ENCODE data around the gene ATXN3.

Gene ATXN3

DNA sequence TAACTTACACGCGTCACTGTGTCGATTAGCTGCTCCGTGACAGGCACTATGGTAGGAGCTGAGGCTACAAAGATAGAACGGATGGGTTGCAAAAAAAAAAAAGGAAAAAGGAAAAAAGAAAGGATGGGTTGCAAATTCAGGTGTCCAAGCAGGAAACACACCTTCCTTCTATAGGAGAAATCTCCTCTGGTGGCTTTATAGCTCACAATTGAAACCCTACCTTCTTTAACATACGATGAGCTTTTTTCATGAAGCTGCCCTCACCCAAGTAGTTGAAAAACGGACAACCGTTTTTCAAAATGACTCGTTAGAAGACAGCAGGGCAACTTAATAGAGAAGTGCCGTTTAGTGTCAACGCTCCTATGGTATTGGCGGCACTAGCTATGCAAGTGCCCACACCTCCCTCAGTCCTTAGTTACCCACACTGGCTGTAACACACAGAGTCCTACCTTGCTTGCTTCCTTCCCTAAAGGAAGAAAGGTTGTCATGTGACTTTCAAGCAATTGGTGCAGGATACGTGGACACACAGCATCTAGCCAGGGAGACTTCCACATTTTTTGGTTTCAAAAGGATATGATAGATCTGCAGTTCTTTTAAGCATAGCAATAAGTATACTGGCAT, 65.8 kb downstream of the ATXN3 start:
- H3K27ac ChIP-seq: peak overlapping the region; percentile 94 to 100
- H3K4me1 ChIP-seq: peaks cover 0 to 47% (median 27%) of the 10 kb centered on the region in 4 donors
- no peak for DNase-seq
- TF ChIP-seq, protein P1, sequence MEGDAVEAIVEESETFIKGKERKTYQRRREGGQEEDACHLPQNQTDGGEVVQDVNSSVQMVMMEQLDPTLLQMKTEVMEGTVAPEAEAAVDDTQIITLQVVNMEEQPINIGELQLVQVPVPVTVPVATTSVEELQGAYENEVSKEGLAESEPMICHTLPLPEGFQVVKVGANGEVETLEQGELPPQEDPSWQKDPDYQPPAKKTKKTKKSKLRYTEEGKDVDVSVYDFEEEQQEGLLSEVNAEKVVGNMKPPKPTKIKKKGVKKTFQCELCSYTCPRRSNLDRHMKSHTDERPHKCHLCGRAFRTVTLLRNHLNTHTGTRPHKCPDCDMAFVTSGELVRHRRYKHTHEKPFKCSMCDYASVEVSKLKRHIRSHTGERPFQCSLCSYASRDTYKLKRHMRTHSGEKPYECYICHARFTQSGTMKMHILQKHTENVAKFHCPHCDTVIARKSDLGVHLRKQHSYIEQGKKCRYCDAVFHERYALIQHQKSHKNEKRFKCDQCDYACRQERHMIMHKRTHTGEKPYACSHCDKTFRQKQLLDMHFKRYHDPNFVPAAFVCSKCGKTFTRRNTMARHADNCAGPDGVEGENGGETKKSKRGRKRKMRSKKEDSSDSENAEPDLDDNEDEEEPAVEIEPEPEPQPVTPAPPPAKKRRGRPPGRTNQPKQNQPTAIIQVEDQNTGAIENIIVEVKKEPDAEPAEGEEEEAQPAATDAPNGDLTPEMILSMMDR (IDR thresholded peaks at IDR 0.05): no peak
- peak overlapping the region; percentile 80 to 93 for H3K4me3 ChIP-seq
- no peaks in the 10 kb centered on the region for H3K27me3 ChIP-seq
- H3K36me3 ChIP-seq: peaks cover 9 to 24% (median 16%) of the 10 kb centered on the region in 3 donors
- intact Hi-C loops (cut with DNase I; ENCODE audit: low total_unique reads): loop anchor here (10.0 kb wide), 1 partner anchor 64 kb away; the partner anchor contains the start of gene ATXN3
- no peaks in the 10 kb centered on the region for H3K9me3 ChIP-seq

DNA sequence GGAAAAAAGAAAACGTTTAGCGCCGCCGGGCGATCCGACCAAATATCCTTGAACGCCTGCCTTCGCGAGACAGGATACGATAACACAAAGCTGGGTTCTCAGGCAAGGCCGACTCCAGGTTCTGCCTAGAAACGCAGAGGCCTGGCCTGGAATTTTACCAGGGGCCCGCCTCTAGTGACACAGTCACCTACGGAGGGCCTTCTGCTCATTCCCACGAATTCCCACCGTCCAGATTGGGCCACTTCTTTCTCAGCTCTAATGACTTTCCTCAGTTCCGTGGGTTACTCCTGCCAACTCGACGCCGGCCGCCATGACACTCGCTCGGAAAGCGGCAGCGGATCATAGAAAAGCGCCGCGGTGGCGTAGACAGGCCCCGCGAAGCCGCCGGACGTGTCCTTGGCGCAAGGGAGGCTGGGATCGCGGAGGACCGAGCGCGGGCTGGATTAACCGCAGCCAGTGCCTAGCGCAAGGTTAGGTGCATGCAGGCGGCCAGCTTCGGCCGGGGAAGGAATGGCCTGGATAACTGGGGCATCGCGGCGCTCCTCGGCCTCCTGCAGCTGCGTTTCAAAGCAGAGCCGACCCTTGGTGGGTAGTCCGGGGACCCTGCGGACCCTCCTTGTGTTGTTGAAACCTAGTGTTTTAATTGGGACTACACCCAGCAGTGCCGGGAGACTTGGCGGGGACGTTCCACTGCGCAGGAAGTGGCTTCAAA, 66.5 kb downstream of the ATXN3 start, which contains the start of gene TRIP11:
Gene TRIP11 (minus strand): TSS at position 341 of the 712 bp plus-strand sequence. CDS start 374 bp downstream, outside the sequence.
- intact Hi-C loops (cut with DNase I; ENCODE audit: low total_unique reads): loop anchor here (10.0 kb wide), 1 partner anchor 65 kb away; the partner anchor contains the start of gene ATXN3
- TF ChIP-seq, protein P1 (IDR thresholded peaks at IDR 0.05): no peak
- H3K27ac ChIP-seq: peak within 1 kb of the TSS; percentile 94 to 100
- DNase-seq: peak; percentile 92 to 96
- peak within 1 kb of the TSS; percentile 80 to 93 for H3K4me3 ChIP-seq
- peaks cover 5 to 18% (median 10%) of the 10 kb centered on the region in 3 donors for H3K36me3 ChIP-seq
- peaks cover 0 to 53% (median 31%) of the 10 kb centered on the region in 4 donors for H3K4me1 ChIP-seq
- H3K9me3 ChIP-seq: no peaks in the 10 kb centered on the region
- H3K27me3 ChIP-seq: no peaks in the 10 kb centered on the region

DNA sequence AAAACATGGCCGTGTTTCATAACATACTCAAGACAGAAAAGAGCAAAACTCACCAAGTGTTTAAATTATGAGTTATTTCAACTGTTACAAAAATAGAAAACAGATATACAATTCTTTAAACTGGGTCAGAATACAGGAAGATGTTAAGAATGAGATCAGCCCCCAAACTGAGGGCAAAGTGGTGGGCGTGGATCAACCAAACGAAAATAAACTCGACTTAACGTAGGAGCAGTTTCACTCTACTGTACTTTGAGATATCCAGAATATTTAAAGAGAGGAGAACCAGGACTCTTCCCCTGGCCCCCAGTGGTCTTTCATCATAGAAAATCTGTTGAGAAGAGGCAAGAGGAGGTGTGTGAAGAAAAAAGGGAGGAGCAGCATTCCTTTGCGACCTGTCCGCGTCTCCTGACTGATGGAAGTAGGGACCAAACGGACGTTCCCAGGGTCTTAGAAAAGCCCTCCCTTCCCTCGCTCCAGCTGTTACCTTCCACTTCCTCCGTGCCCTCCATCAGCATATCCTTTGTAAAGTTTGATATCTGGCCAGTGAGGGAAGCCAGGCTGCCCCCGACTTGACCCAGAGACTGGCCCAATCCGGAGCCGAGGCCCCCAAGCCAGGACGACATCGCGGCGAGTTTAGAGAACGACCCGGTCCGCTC, 67.2 kb downstream of the ATXN3 start:
- intact Hi-C loops (cut with DNase I; ENCODE audit: low total_unique reads): no loop called here
- Histone ChIP-seq H3K4me3 (peak overlapping the region; percentile 80 to 93), H3K36me3 (peaks cover 0 to 11% (median 7%) of the 10 kb centered on the region in 3 donors), H3K27ac (peak overlapping the region; percentile 94 to 100), H3K4me1 (peaks cover 0 to 53% (median 32%) of the 10 kb centered on the region in 4 donors), H3K27me3 (no peaks in the 10 kb centered on the region), H3K9me3 (no peaks in the 10 kb centered on the region)
- TF ChIP-seq, protein P1 (IDR thresholded peaks at IDR 0.05): no peak
- DNase-seq: peak in 1 of 2 donors; percentile 30

DNA sequence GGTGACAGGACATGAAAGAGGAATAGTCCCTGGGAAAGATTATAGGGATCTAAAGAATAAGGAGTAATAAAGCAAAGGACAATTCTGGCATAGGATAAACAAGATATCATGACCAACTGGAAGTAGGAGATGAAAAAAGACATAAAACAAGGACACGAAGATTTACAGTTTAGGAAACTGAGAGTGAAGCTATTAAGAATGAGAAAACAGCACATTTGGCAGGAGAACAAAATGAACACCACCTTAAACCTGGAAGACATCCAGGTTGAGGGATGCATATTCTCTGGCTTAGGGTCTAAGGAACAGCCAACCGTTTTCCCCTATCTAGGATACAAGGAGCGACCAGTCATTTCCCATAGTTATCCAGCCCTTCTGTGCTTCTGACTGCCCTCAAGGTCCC, 68.4 kb downstream of the ATXN3 start:
- Histone ChIP-seq H3K9me3 (no peaks in the 10 kb centered on the region), H3K4me3 (peak overlapping the region; percentile 80 to 93), H3K27me3 (no peaks in the 10 kb centered on the region), H3K4me1 (peaks cover 0 to 53% (median 32%) of the 10 kb centered on the region in 4 donors), H3K27ac (no peak overlapping the region), H3K36me3 (peaks cover 0 to 4% (median 0%) of the 10 kb centered on the region in 3 donors)
- intact Hi-C loops (cut with DNase I; ENCODE audit: low total_unique reads): no loop called here
- no peak for DNase-seq
- TF ChIP-seq, protein P1 (IDR thresholded peaks at IDR 0.05): no peak

DNA sequence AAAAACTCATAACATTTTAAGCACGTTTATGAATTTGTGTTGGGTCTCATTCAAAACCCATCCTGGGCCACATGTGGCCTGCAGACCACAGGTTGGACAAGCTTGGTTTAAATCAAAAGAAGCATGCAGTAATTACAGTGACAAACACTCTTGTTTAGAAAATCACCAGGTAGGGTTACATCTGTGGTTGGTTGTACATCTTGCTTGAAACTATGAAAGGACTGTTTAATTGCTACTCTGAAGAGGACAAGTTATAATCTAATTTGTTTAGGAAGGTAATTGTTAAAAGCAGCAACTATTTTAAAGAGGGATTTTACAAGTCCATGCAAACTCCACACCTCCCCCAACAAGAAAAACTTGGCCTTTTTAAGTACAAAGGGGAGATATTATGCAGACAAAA, 70.5 kb downstream of the ATXN3 start:
- DNase-seq: no peak
- Histone ChIP-seq H3K9me3 (no peaks in the 10 kb centered on the region), H3K27me3 (no peaks in the 10 kb centered on the region), H3K4me3 (no peak overlapping the region), H3K36me3 (peaks cover 5 to 23% (median 19%) of the 10 kb centered on the region in 3 donors), H3K27ac (no peak overlapping the region), H3K4me1 (peaks cover 0 to 45% (median 30%) of the 10 kb centered on the region in 4 donors)
- intact Hi-C loops (cut with DNase I; ENCODE audit: low total_unique reads): no loop called here
- TF ChIP-seq, protein P1 (IDR thresholded peaks at IDR 0.05): no peak

Measured in tibial artery (tissue), 4 donors.